G401.6 (cell line): ENCODE measurements around the gene SERPINB8.

Experiments used
- FAIRE-seq: peaks from 2 replicates; lab custom pipeline; 2012; peaks lifted over from hg19 to GRCh38; lab: Jason Lieb, UNC

SERPINB8 gene

GRCh38 chr18:63965716-63966330 is 4.1 kb upstream of the SERPINB8 start:
- no peak for FAIRE-seq

GRCh38 chr18:63970809-63971205 is 926 bp downstream of the SERPINB8 start:
- FAIRE-seq: no peak

DNA sequence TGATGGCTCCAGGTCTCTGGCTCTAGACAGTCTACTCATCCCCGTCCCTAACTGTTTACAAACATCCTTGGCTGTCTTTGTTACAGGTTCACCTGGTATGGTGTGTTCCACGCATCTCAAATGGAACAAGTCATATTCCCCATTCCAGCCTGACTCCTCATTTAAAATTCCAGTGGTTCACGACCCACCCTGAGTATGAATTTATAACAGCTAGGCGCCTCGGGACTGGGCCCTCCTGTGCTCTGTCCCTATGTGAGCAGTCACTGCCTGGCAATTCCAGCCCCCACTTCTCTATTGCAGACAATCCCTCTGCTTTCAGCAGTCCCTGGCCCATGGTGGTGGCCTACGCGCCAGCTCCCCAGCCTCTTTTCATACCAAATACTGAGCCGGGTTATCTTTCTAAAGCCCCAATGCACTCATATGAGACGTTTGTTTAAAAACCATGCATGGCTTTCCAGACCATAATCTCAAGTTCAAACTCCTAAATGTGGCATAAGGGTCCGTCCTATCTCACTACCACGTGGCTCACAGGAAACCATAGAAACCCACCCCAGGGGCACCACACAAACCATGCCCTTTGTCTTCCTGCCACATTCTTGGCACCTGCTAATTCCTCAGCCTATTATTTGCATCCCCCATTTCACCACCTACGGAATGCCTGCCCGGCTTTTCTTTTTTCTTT is 1.6 kb downstream of the SERPINB8 start:
- FAIRE-seq: no peak

- FAIRE-seq: no peak
Measured at GRCh38 chr18:63972002-63972376, 2.1 kb downstream of the SERPINB8 start.

DNA sequence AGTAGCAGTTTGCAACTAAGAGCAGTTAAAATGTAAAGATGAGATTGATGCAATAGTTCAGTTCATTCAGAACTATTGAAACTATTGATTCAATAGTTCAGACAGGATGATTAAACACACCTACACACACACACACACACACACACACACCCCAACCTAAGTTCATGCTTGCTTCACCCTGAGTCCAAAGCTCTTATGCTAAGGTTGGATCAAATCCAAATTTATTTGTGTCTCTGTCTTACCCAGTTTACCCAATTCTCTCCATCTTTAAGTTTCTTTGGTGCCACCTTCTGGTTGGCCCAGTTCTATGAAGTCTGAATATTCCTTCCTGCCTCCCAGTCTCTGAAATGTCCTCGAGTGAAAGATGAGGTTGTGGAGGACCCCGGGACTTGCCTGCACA is 5.1 kb downstream of the SERPINB8 start:
- FAIRE-seq: no peak

DNA sequence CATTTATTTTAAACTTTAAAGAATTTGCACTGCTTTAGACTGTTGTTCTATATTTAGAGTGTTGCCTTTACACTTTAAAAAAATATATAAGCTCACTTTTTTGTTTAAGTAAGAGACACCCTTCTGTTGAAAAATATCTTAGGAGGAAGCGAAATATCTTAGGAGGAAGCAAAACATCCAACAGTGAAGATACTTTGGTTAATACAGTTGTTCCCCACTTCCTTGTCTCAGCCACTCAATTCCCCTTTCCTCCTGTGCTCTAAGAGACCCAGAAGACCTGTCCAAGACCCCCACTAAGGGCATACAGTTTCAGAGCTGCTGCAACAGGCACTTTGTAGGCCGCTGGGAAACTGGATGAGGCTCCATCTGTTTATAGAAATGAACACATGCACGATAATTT is 5.7 kb downstream of the SERPINB8 start:
- FAIRE-seq: no peak

DNA sequence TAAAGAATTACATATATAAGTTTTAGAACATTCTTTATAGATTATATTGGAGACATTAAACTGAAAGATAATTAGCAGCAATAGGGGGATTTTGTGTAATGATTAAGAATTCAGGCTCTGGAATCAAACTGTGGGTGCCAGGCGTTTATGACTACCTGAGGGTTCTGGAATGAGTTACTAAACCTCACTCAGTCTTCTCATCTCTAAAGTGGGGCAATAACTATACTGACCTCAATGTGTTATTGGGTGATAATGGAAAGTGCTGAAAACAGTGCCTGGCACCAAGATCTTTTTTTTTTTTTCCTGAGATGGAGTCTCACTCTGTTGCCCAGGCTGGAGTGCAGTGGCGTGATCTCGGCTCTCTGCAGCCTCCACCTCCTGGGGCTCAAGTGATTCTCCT is 7.2 kb downstream of the SERPINB8 start:
- no peak for FAIRE-seq

- no peak for FAIRE-seq
Measured at GRCh38 chr18:63979409-63979920, 9.6 kb downstream of the SERPINB8 start.

DNA sequence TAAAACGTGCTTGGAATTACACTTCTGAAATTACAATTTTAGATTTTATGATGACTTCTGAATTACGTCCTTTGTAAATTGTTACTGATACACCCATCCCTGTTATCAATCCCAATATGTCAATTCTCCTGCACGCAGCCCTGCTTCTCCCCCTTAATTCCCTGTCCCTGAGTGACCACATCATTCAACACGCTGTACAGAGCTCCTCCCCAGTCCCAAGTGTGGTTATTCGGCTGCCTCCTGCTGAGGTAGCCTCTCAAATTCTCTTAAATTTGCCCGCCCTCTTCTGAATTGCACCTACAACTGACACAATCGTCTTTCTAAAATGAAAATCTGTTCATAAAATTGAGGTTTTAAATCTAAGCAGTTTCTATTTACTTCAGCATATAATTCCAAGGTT is 10.1 kb downstream of the SERPINB8 start:
- FAIRE-seq: no peak

DNA sequence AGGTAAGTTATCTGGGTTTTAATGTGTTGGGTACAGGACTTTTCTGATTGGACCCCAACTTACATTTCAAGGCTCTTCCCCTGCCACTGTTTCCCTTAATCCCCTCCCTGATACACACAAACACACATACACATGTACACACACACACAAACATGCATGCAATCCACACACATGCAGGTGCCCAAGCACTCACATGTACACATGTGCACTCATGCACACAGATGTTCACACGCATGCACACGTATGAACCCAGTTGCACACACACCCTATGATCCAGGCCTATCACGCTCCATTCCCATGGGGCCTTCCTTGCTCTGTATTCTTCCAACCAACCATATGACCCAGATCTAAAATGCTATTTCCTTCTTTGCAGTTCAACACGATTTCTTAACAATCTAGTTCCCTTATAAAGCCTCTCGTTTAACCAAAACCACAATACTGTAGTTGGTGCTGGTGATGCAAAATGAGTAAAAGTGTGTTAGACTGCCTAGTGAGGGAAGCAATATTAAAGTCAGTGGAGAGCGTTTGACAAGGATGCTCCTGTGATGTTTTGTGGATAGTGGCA is 11.1 kb downstream of the SERPINB8 start:
- no peak for FAIRE-seq

- no peak for FAIRE-seq
Measured at GRCh38 chr18:63981719-63982118, 11.8 kb downstream of the SERPINB8 start.

DNA sequence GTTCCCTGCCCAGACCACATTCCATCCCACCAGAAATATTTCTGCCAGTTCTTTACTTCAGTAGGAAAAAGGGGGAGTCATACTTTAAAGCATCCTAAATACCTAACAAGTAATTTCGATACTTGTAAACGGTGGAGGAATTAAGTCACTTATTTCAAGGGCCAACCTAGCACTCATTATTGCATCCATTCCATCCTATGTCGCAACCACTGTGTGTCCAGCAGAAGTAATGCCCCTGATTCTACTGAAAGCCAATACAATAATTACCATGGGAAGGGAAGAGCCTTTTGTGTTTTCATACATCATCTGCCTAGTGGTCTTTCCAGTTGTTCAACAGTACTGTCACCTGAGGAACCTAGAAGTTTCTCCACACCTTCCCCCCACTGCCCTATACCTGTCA is 12.5 kb downstream of the SERPINB8 start:
- FAIRE-seq: no peak

- no peak for FAIRE-seq
Measured at GRCh38 chr18:63986885-63987284, 17.0 kb downstream of the SERPINB8 start.

GRCh38 chr18:63987743-63988142 is 17.9 kb downstream of the SERPINB8 start:
- FAIRE-seq: no peak

GRCh38 chr18:63992751-63993150 is 22.9 kb downstream of the SERPINB8 start:
- FAIRE-seq: no peak

DNA sequence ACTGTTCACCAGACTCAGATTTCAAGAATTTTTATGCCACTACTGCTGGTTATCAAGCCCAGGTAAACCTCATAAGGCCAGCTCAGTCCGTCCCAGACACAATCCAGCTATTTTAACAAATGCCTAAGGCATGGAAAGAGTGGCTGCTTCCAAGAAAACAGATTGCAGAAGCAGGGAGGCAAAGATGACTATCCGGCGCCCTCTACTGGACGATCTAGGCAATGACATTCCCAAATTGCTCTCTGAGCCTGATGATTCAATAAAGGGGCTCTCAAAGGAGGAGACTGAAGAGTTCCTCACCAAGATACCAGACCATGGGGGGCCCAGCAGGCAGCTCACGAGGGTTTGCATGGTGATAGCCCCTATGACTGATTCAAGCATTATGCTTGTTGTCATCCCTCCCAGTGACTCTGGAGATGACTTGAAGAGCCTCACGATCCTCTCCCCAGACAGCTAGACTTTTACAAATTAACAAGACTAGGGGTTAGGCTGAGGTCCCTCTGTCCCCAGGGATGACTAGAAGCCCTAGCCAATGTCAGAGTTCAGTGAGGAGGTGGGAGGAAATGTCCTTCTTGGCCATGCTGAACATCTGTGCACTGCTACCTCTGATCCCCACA is 25.0 kb downstream of the SERPINB8 start:
- FAIRE-seq: no peak

- no peak for FAIRE-seq
Measured at GRCh38 chr18:63997041-63997440, 27.2 kb downstream of the SERPINB8 start.

- no peak for FAIRE-seq
Measured at GRCh38 chr18:63997606-63998005, 27.7 kb downstream of the SERPINB8 start.

DNA sequence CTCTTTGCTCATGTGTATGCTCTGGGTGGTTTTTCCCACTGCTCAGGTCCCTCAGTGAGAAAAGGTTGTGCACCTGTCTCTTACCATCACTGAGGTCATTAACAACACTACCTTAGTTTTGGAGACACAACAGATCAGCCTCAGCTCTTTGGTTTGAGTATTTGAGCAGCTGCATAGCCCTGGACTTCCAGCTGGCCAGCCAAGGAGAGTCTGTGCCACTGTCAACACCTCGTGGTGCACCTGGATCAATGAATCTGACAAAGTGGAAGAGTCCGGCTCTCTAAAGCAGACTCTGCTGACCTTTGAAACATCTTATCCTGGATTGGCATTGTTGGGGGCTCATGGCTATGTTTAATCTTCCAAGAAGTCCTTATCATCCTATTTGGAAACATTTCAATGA is 30.0 kb downstream of the SERPINB8 start:
- FAIRE-seq: no peak

GRCh38 chr18:64002581-64002980 is 32.7 kb downstream of the SERPINB8 start:
- no peak for FAIRE-seq

- no peak for FAIRE-seq
Measured at GRCh38 chr18:64009305-64009704, 39.4 kb downstream of the SERPINB8 start.

GRCh38 chr18:64011513-64011912 is 41.6 kb downstream of the SERPINB8 start:
- no peak for FAIRE-seq

GRCh38 chr18:64017870-64018269 is 48.0 kb downstream of the SERPINB8 start:
- peak; percentile 55 for FAIRE-seq
